HEK293 (cell line): ENCODE data around the gene PSD4.

Experiments
- CTCF ChIA-PET: fragments of 350-600 bp; formaldehyde crosslinking; extraction: SDS; loops from one replicate; lab custom pipeline; 2021; ENCODE audit warnings: antibody characterized with exemption; lab: Yijun Ruan, JAX
- POLR2A ChIA-PET: fragments of 300-600 bp; formaldehyde crosslinking; extraction: SDS; loops from one replicate; lab custom pipeline; 2020; ENCODE audit warnings: antibody characterized with exemption, inconsistent platforms; lab: Yijun Ruan, JAX
- H3K27ac ChIP-seq: fragments of 200-500 bp; sonication (Bioruptor generic); 2 replicates; pipeline ENCODE4 v1.5.1; 2014; ENCODE audit warnings: low read depth, low read length, control low read depth, inconsistent platforms; ENCODE audit errors: extremely low read depth
- H3K36me3 ChIP-seq, 2 experiments: fragments of 200-500 bp in 1 of 2; sonication (Bioruptor generic) in 1 of 2; 1 replicate in 1 of 2; 2 replicates in 1 of 2; pipeline ENCODE4 v1.5.1; 2014 to 2017; ENCODE audit warnings: inconsistent platforms in 2 of 2, low read length in 2 of 2; ENCODE audit not compliant: control insufficient read depth in 2 of 2, insufficient read depth in 1 of 2
- H3K4me1 ChIP-seq: fragments of 200-500 bp; sonication (Bioruptor generic); 2 replicates; pipeline ENCODE4 v1.5.1; 2014; ENCODE audit warnings: mild to moderate bottlenecking, low read length, inconsistent platforms; ENCODE audit not compliant: control insufficient read depth, insufficient read depth
- H3K4me3 ChIP-seq: 2 replicates; pipeline ENCODE4 v1.5.1; 2011; ENCODE audit warnings: low read depth, mild to moderate bottlenecking, control low read depth, low read length, moderate library complexity
- H3K9me3 ChIP-seq: fragments of 200-500 bp; sonication (Bioruptor generic); 2 replicates; pipeline ENCODE4 v1.5.1; 2014; ENCODE audit warnings: low read depth, low read length, inconsistent platforms; ENCODE audit not compliant: control insufficient read depth, insufficient read depth
- INSM2 ChIP-seq: fragments of 450-650 bp; formaldehyde crosslinking; IDR thresholded peaks from 2 replicates; pipeline ENCODE4 v1.5.1; 2016; ENCODE audit warnings: missing biosample characterization, missing genetic modification characterization
- SALL2 ChIP-seq: fragments of 450-650 bp; formaldehyde crosslinking; IDR thresholded peaks from 2 replicates; pipeline ENCODE4 v1.5.0; 2017; ENCODE audit warnings: missing biosample characterization, mild to moderate bottlenecking, missing genetic modification characterization, borderline replicate concordance
- SETDB1 ChIP-seq: IDR thresholded peaks from one replicate; pipeline ENCODE4 v1.6.1; 2017; ENCODE audit warnings: mild to moderate bottlenecking, low read length, moderate library complexity, mixed read lengths; ENCODE audit not compliant: insufficient read length
- ZBTB44 ChIP-seq: fragments of 450-650 bp; IDR thresholded peaks from 2 replicates; pipeline ENCODE4 v1.5.1; 2018; ENCODE audit warnings: missing biosample characterization, mild to moderate bottlenecking, missing genetic modification characterization
- ZNF26 ChIP-seq: fragments of 450-650 bp; formaldehyde crosslinking; IDR thresholded peaks from 2 replicates; pipeline ENCODE4 v1.5.1; 2016; ENCODE audit warnings: missing biosample characterization, missing genetic modification characterization
- ZNF335 ChIP-seq: fragments of 450-650 bp; formaldehyde crosslinking; conservative IDR thresholded peaks from 2 replicates; pipeline ENCODE4 v1.5.1; 2016; ENCODE audit warnings: missing biosample characterization, missing genetic modification characterization
- ZNF398 ChIP-seq: fragments of 450-650 bp; formaldehyde crosslinking; IDR thresholded peaks from 2 replicates; pipeline ENCODE4 v1.5.1; 2017; ENCODE audit warnings: missing biosample characterization, missing genetic modification characterization
- ZNF521 ChIP-seq: fragments of 450-650 bp; formaldehyde crosslinking; IDR thresholded peaks from 2 replicates; pipeline ENCODE4 v1.5.1; 2017; ENCODE audit warnings: missing biosample characterization, mild to moderate bottlenecking, missing genetic modification characterization
- ZNF529 ChIP-seq: fragments of 450-650 bp; formaldehyde crosslinking; IDR thresholded peaks from 2 replicates; pipeline ENCODE4 v1.5.1; 2017; ENCODE audit warnings: missing genetic modification characterization, missing biosample characterization; ENCODE audit not compliant: insufficient replicate concordance
- ZNF768 ChIP-seq: fragments of 450-650 bp; formaldehyde crosslinking; IDR thresholded peaks from 2 replicates; pipeline ENCODE4 v1.5.1; 2018; ENCODE audit warnings: missing biosample characterization, mild to moderate bottlenecking, missing genetic modification characterization
- ZNF792 ChIP-seq: fragments of 450-650 bp; formaldehyde crosslinking; IDR thresholded peaks from 2 replicates; pipeline ENCODE4 v1.5.1; 2016; ENCODE audit warnings: missing biosample characterization, missing genetic modification characterization
- ZSCAN5A ChIP-seq: fragments of 450-650 bp; formaldehyde crosslinking; IDR thresholded peaks from 2 replicates; pipeline ENCODE4 v1.5.1; 2016; ENCODE audit warnings: missing biosample characterization, missing genetic modification characterization

Gene PSD4

GRCh38 chr2:113255140-113256070, 81.6 kb downstream of the PSD4 start:
- Histone ChIP-seq H3K9me3 (no peaks in the 10 kb centered on the region), H3K4me3 (no peak overlapping the region), H3K4me1 (no peaks in the 10 kb centered on the region), H3K27ac (no peak overlapping the region), H3K36me3 (no peaks in the 10 kb centered on the region)
- POLR2A ChIA-PET: no interaction called here
- no peak for TF ChIP-seq ZNF529 (tag by site-specific recombination)
- no peak for TF ChIP-seq SALL2 (tag by site-specific recombination)
- TF ChIP-seq ZNF768: no peak
- TF ChIP-seq ZBTB44: no peak
- CTCF ChIA-PET: interaction anchor here (0.6 to 8.4 kb wide), 9 partner anchors 10 to 175 kb away, joined by 3 to 66 read pairs (median 4); no protein-coding TSS in a partner anchor

- TF ChIP-seq ZNF335 (tag by site-specific recombination) (no peak), ZNF792 (no peak), ZNF398 (tag by site-specific recombination) (peak; percentile 33; the same call in 1 of the 2 replicates), ZNF521 (tag by site-specific recombination) (no peak), INSM2 (no peak), ZSCAN5A (tag by site-specific recombination) (no peak), ZNF26 (tag by site-specific recombination) (no peak), SETDB1 (no peak)
- TF ChIP-seq, all 188 proteins: peak for 1
- no peaks in the 10 kb centered on the region for H3K36me3 ChIP-seq
- no peaks in the 10 kb centered on the region for H3K9me3 ChIP-seq
- CTCF ChIA-PET: interaction anchor here (0.7 to 3.2 kb wide), 4 partner anchors 9 to 178 kb away, joined by 3 to 20 read pairs (median 8); no protein-coding TSS in a partner anchor
- no peaks in the 10 kb centered on the region for H3K4me1 ChIP-seq
- H3K4me3 ChIP-seq: no peak overlapping the region
- H3K27ac ChIP-seq: no peak overlapping the region
- POLR2A ChIA-PET: interaction anchor here (0.6 kb wide), 1 partner anchor 755 kb away, joined by 3 read pairs; no protein-coding TSS in a partner anchor
These were observed 83.9 kb downstream of the PSD4 start for GRCh38 chr2:113257516-113258264.
